Activated naive CD8-positive, alpha-beta T cell treated with anti-CD3 and anti-CD28 coated beads, Interleukin-2, amount 50 U/mL, for 24 hours (primary cell): Measurements from ENCODE around the gene PRKCB.

Experiments
- ATAC-seq: fragments of 150-1000 bp; cut with Tn5 transposase; one replicate; pipeline ENCODE4 v1.10.0; 2021
- DNase-seq: peaks from one replicate; pipeline ENCODE4 v3.0.0; 2021
- H3K27ac Mint-ChIP-seq: one replicate; pipeline ENCODE4 v1.8.0; 2021; ENCODE audit warnings: mild to moderate bottlenecking, mixed read lengths
- H3K27me3 Mint-ChIP-seq: one replicate; pipeline ENCODE4 v1.8.0; 2021; ENCODE audit warnings: mixed read lengths
- H3K36me3 Mint-ChIP-seq: one replicate; pipeline ENCODE4 v1.8.0; 2021; ENCODE audit warnings: low read depth, mixed read lengths
- H3K4me1 Mint-ChIP-seq: one replicate; pipeline ENCODE4 v1.8.0; 2021; ENCODE audit warnings: mixed read lengths
- H3K4me3 Mint-ChIP-seq: one replicate; pipeline ENCODE4 v1.8.0; 2021; ENCODE audit warnings: mild to moderate bottlenecking, moderate library complexity, mixed read lengths
- H3K9me3 Mint-ChIP-seq: one replicate; pipeline ENCODE4 v1.8.0; 2021; ENCODE audit warnings: mixed read lengths

The PRKCB gene

DNA sequence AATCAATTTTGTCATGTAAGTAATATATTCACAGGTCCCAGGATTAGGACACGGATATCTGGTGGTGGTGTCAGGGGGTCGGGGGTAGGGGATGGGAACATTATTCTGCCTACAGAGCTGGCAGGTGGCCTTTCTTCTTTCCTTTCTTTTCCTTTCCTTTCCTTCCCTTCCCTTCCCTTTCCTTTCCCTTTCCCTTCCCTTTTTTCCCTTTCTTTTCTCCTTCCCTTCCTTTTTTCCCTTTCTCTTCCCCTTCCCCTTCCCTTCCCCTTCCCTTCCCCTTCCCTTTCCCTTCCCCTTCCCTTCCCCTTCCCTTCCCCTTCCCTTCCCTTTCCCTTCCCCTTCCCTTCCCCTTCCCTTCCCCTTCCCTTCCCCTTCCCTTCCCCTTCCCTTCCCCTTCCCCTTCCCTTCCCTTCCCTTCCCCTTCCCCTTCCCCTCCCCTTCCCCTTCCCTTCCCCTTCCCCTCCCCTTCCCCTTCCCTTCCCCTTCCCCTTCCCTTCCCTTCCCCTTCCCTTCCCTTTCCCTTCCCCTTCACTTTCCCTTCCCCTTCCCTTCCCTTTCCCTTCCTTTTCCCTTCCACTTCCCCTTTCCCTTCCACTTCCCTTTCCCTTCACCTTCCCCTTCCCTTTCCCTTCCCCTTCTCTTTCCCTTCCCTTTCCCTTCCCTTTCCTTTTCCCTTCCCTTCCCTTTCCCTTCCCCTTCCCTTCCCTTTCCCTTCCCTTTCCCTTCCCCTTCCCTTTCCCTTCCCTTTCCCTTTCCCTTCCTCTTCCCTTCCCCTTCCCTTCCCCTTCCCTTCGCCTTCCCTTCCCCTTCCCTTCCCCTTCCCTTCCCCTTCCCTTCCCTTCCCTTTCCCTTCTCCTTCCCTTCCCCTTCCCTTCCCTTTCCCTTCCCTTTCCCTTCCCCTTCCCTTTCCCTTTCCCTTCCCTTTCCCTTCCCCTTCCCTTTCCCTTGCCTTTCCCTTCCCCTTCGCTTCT lies 145.9 kb downstream of the PRKCB start:
- Mint-ChIP-seq H3K9me3 (no peaks in the 10 kb centered on the region), H3K4me3 (no peak overlapping the region), H3K36me3 (peaks cover 7% of the 10 kb centered on the region), H3K27ac (no peak overlapping the region), H3K27me3 (no peaks in the 10 kb centered on the region), H3K4me1 (peaks cover 38% of the 10 kb centered on the region)
- no peak for ATAC-seq
- DNase-seq = no peak

DNA sequence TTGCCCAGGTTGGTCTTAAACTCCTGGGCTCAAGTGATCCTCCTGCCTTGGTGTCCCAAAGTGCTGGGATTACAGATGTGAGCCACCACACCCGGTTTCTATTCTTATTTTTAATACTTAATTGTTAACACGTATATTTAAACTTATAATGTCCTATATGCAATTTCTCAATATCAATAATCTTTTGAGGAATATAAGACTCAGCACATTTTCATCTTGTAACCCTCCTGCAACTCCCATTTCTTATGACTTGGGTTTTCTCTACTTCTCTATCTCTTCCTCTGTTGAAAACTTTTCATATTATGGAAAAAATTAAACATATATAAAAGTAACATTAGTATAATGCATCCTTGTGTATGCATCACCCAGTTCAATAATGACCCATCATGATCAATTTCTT lies 150.7 kb downstream of the PRKCB start:
- Mint-ChIP-seq H3K4me3 (no peak overlapping the region), H3K4me1 (peaks cover 33% of the 10 kb centered on the region), H3K27me3 (no peaks in the 10 kb centered on the region), H3K27ac (no peak overlapping the region), H3K9me3 (peaks cover 4% of the 10 kb centered on the region), H3K36me3 (peaks cover 29% of the 10 kb centered on the region)
- ATAC-seq (no peak), DNase-seq (no peak)

DNA sequence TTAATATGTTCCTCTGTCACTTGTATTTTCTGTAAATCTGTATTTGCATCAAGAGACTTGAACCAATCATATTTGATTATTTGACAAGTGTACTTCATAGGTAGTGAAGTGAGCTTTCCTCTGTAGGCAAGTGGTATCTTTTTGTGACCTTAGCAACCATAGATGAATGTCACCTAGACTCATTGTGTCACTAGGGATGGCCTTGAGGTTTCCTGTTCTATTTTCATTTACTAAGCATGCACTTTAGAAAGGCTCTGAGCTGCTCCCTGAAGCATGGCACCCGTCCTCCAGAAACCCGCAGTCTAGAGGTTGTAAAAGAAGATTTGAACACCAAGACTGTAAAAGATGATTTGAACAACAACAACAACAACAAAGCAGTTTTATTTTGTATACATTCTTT lies 151.7 kb downstream of the PRKCB start:
- H3K4me3 Mint-ChIP-seq = no peak overlapping the region
- DNase-seq = no peak
- ATAC-seq = peak; percentile 85
- peaks cover 29% of the 10 kb centered on the region for H3K36me3 Mint-ChIP-seq
- no peaks in the 10 kb centered on the region for H3K27me3 Mint-ChIP-seq
- peaks cover 33% of the 10 kb centered on the region for H3K4me1 Mint-ChIP-seq
- H3K27ac Mint-ChIP-seq = peak overlapping the region; percentile 22
- peaks cover 4% of the 10 kb centered on the region for H3K9me3 Mint-ChIP-seq

DNA sequence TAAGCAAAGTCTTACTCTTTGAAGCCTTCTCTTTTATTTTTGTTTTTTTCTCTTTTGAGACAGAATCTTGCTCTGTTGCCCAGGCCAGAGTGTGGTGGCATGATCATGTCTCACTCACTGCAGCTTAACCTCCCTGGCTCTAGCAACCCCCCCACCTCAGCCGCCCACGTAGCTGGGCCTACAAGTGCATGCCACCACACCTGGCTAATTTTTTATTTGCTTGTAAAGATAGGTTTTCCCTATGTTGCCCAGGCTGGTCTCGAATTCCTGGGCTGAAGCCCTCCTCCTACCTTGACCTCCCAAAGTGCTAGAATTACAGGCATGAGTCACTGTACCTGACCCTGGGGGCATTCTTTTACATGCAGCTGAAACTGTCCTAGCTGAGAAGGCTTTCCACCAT lies 154.7 kb downstream of the PRKCB start:
- Mint-ChIP-seq H3K4me1 (peaks cover 29% of the 10 kb centered on the region), H3K9me3 (peaks cover 4% of the 10 kb centered on the region), H3K36me3 (peaks cover 28% of the 10 kb centered on the region), H3K27ac (no peak overlapping the region), H3K27me3 (no peaks in the 10 kb centered on the region), H3K4me3 (no peak overlapping the region)
- DNase-seq (no peak), ATAC-seq (no peak)

DNA sequence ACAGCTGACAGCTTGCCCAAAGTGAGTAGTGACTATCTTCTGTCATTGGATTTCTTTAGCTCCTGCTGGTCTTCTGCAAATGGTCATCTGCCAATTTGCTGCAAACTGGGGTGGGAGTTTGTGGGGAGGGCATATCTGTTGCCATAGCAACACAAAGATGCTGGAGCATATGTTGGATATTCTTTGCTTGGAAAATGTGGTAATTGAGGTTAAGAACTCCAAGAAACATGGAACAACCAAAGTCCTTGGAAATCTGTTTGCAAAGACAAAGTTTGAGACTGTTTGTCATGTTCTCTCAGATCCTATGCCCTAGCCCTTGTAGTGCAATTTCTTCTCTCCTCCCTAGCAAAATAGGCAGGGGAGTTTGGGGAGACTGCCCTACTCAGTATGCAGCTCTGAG lies 155.3 kb downstream of the PRKCB start:
- ATAC-seq (no peak), DNase-seq (no peak)
- Mint-ChIP-seq H3K36me3 (peaks cover 33% of the 10 kb centered on the region), H3K4me1 (peaks cover 29% of the 10 kb centered on the region), H3K9me3 (peaks cover 4% of the 10 kb centered on the region), H3K4me3 (no peak overlapping the region), H3K27ac (no peak overlapping the region), H3K27me3 (no peaks in the 10 kb centered on the region)

DNA sequence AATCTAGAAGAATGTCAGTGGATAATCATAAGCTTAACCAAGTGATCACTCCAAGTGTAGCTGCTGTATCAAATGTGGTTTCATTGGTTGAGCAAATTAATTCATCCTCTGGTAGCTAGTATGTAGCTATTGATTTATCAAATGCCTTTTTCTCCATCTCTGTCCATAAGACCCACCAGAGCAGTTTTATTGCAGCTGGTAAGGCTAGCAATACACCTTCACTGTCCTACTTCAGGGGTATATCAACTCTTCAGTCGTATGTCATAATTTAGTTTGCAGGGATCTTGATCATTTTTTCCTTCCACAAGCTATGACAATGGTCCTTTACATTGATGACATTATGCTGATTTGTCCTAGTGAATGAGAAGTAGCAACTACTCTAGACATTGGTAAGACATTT lies 158.8 kb downstream of the PRKCB start:
- peaks cover 30% of the 10 kb centered on the region for H3K4me1 Mint-ChIP-seq
- H3K9me3 Mint-ChIP-seq = no peaks in the 10 kb centered on the region

DNA sequence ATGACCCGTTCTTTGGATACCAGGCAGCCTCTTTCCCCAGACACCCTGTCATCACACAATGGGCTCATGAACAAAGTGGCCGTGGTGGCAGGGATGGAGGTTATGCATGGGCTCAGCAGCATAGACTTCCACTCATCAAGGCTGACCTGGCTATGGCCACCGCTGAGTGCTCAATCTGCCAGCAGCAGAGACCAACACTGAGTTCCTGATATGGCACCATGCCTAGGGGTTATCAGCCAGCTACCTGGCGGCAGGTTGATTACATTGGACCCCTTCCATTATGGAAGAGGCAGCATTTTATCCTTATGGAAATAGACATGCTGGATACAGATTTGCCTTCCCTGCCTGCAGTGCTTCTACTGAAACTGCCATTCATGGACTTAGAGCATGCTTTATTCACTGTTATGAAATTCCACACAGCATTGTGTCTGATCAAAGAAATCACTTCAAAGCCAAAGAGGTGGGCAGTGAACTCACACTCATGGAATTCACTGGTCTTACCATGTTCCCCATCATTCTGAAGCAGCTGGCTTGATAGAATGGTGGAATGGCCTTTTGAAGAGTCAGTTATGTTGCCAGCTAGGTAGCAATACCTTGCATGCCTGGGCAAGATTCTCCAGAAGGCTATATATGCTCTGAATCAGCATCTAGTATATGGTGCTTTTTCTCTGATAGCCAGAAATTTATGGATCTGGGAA lies 160.6 kb downstream of the PRKCB start:
- ATAC-seq = no peak
- DNase-seq = no peak
- Mint-ChIP-seq H3K36me3 (peaks cover 24% of the 10 kb centered on the region), H3K27me3 (no peaks in the 10 kb centered on the region), H3K27ac (no peak overlapping the region), H3K4me3 (no peak overlapping the region), H3K4me1 (peaks cover 34% of the 10 kb centered on the region), H3K9me3 (no peaks in the 10 kb centered on the region)

More for the DNA sequence above, 158.8 kb downstream of the PRKCB start:
- peaks cover 29% of the 10 kb centered on the region for H3K36me3 Mint-ChIP-seq
- no peak for ATAC-seq
- no peak overlapping the region for H3K4me3 Mint-ChIP-seq
- no peaks in the 10 kb centered on the region for H3K27me3 Mint-ChIP-seq
- H3K27ac Mint-ChIP-seq = no peak overlapping the region
- no peak for DNase-seq

DNA sequence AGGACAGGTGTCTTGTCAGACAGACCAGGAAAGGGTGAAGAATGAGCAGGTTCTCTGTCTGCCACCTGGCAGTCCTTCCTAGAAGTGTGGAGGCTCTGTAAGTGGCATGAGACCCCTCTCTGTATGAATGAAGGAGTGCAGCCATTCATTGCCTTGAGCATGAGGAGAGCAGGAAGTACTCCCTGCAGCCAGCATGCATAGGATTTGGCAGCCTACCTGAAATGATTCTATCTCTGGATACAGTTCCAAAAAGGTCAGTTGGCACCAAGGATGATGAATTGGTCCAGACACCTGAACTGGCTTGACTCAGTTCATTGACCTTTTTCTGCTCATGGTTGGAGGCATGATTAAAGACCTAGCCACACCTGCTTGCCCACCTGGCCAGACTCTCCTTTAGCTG lies 163.0 kb downstream of the PRKCB start:
- Mint-ChIP-seq H3K9me3 (no peaks in the 10 kb centered on the region), H3K4me1 (peaks cover 41% of the 10 kb centered on the region), H3K4me3 (no peak overlapping the region), H3K27me3 (no peaks in the 10 kb centered on the region), H3K36me3 (peaks cover 32% of the 10 kb centered on the region), H3K27ac (peak overlapping the region; percentile 91)
- DNase-seq (no peak), ATAC-seq (no peak)

DNA sequence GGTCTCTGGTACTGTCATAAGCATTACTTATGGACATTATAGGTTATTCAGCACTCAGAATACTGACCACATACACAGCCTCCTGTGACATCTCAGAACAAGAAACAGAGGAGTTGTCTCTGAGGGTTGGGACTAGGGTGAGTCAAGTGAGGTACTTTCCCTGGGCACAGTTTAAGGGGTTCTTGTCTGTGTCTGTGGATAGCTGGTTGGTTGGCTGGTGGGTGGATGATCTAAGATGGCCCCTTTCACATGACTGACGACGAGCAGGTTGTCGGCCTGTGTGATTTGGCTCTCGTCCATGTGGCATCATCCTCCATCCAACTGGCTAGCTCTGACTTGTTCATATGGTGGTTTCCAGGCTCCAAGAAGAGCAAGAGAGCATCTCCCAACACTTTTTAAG lies 163.9 kb downstream of the PRKCB start:
- no peaks in the 10 kb centered on the region for H3K9me3 Mint-ChIP-seq
- H3K4me3 Mint-ChIP-seq = peak overlapping the region; percentile 39
- peaks cover 33% of the 10 kb centered on the region for H3K36me3 Mint-ChIP-seq
- H3K27ac Mint-ChIP-seq = peak overlapping the region; percentile 91
- peak; percentile 100 for ATAC-seq
- no peaks in the 10 kb centered on the region for H3K27me3 Mint-ChIP-seq
- H3K4me1 Mint-ChIP-seq = peaks cover 42% of the 10 kb centered on the region
- peak; percentile 76 for DNase-seq

DNA sequence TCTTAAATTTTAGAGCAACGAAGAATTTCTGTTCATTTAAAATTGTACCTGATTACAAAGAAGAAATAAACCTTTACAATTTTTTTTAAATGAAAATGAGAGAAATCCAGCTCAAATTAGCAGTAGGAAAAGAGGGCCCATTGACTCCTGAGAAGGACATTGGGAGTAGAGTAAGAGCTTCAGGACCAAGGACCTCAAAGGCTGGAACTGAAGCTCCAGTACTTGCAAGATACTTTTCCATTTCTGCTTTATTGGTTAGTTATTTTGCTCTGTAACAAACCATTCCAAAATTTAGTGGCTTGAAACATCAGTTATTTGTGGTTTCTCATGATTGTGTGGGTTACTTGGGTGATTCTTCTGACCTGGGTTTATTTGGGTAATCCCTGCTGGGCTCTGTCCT lies 165.9 kb downstream of the PRKCB start:
- H3K27me3 Mint-ChIP-seq = no peaks in the 10 kb centered on the region
- DNase-seq = no peak
- no peak for ATAC-seq
- H3K36me3 Mint-ChIP-seq = peaks cover 37% of the 10 kb centered on the region
- H3K4me3 Mint-ChIP-seq = no peak overlapping the region
- H3K4me1 Mint-ChIP-seq = peaks cover 52% of the 10 kb centered on the region
- no peak overlapping the region for H3K27ac Mint-ChIP-seq
- no peaks in the 10 kb centered on the region for H3K9me3 Mint-ChIP-seq

DNA sequence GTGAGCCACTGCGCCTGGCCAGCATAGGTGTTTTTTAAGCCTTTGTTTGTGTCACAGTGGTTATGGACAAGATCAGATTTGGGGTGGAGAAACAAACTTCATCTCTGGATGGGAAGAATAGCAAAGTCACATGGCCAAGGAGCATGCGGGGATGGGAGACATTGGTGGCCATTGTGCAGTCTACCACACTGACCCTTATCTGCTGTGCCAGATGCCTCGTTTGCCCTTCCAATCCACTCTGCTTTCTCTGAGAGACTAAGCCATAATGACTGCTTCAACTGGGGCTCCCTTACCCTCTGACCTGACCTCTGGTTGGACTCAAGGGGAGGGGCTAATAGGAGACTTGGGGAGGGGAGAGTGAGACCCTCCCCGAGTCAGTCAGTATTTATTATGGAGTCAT lies 166.8 kb downstream of the PRKCB start:
- no peaks in the 10 kb centered on the region for H3K9me3 Mint-ChIP-seq
- H3K36me3 Mint-ChIP-seq = peaks cover 37% of the 10 kb centered on the region
- H3K4me1 Mint-ChIP-seq = peaks cover 52% of the 10 kb centered on the region
- no peaks in the 10 kb centered on the region for H3K27me3 Mint-ChIP-seq
- ATAC-seq = no peak
- H3K4me3 Mint-ChIP-seq = no peak overlapping the region
- peak overlapping the region; percentile 62 for H3K27ac Mint-ChIP-seq
- no peak for DNase-seq

DNA sequence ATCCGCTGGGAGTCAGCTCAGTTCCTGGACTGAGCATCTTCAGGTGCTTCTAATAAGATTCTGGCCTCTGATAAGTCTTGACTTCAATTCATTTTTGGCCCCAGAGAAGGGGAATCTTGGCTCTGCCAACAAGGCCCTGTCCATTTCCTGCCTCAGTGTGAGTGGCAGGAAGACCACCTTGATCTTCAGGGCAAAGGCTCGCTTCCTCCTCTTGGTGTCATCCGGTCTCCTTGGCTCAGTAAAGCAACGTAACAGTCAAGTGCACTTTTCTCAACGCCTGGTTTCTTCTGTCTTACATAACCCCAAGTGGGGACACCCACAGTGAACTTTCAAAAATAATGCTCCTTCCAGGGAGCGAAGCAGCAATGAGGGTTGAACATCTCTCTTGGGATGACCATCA lies 169.8 kb downstream of the PRKCB start:
- Mint-ChIP-seq H3K4me1 (peaks cover 53% of the 10 kb centered on the region), H3K4me3 (no peak overlapping the region), H3K9me3 (no peaks in the 10 kb centered on the region)

DNA sequence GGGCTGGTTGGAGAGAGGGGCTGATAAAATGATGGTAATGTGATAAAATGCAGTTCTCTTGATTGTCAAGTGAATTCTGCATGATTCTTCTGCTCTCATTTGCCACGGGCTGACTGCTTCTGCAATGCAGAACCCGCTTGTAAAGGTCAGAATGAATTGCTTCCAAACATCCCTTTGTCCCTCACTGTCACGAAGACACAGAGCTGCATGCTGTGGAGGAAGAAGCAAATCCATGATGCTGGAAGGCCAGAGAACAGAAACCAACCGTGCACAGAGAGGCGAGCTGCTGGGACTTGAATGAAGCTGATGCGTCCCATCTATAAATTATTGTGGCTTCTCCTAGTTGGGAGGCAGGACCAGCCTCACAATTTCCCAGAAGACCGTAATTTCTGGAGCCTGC lies 171.6 kb downstream of the PRKCB start:
- DNase-seq (no peak), ATAC-seq (no peak)
- Mint-ChIP-seq H3K4me3 (no peak overlapping the region), H3K36me3 (peaks cover 22% of the 10 kb centered on the region), H3K27ac (no peak overlapping the region), H3K4me1 (peaks cover 51% of the 10 kb centered on the region), H3K27me3 (no peaks in the 10 kb centered on the region), H3K9me3 (no peaks in the 10 kb centered on the region)

More for the DNA sequence above, 169.8 kb downstream of the PRKCB start:
- ATAC-seq (no peak), DNase-seq (no peak)
- Mint-ChIP-seq H3K27ac (peak overlapping the region; percentile 43), H3K36me3 (peaks cover 22% of the 10 kb centered on the region), H3K27me3 (no peaks in the 10 kb centered on the region)

DNA sequence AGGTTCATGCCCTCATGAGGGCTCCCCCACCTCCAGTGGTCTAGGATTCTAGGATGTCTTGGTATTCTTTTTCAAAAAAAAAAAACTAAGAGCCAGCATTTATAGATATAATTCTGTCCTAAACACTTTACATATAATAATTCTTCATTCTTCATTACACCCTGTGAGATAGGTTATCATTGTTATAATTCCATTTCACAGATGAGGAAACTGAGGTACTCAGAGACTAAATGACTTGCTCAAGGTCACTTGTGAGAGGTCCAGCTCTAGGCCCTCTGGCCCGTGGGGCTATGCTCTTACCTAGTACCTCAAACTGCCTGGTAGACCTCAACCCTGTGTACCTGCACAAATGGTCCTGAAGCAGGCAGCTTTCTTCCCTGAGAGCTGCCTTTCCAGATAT lies 172.2 kb downstream of the PRKCB start:
- peaks cover 53% of the 10 kb centered on the region for H3K4me1 Mint-ChIP-seq
- H3K27me3 Mint-ChIP-seq = no peaks in the 10 kb centered on the region
- H3K27ac Mint-ChIP-seq = no peak overlapping the region
- ATAC-seq (no peak), DNase-seq (no peak)
- H3K36me3 Mint-ChIP-seq = peaks cover 20% of the 10 kb centered on the region
- no peaks in the 10 kb centered on the region for H3K9me3 Mint-ChIP-seq
- no peak overlapping the region for H3K4me3 Mint-ChIP-seq

DNA sequence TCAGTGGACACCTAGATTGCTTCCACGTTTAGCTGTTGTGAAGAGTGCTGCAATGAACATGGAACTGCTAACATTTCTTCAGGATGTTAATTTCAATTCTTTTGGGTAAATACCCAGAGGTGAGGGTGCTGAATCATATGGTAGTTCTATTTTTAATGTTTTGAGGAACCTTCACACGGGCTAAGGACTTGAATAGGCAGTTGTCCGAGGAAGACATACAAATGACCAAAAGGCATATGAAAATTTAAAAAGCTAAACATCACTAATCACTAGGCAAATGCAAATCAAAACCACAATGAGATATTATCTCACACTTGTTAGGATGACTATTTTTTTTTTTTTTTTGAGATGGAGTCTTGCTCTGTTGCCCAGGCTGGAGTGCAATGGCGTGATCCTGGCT lies 173.3 kb downstream of the PRKCB start:
- H3K27ac Mint-ChIP-seq = peak overlapping the region; percentile 32
- no peak overlapping the region for H3K4me3 Mint-ChIP-seq
- H3K9me3 Mint-ChIP-seq = no peaks in the 10 kb centered on the region
- DNase-seq = no peak
- H3K36me3 Mint-ChIP-seq = peaks cover 11% of the 10 kb centered on the region
- no peak for ATAC-seq
- no peaks in the 10 kb centered on the region for H3K27me3 Mint-ChIP-seq
- H3K4me1 Mint-ChIP-seq = peaks cover 61% of the 10 kb centered on the region
